CD4-positive, alpha-beta T cell treated with Interferon gamma for 1 hour (primary cell): ENCODE results near the gene APBA1.

Experiments used
- DNase-seq: peaks from one replicate; pipeline ENCODE4 v3.0.0-alpha.2; 2020

APBA1 gene

GRCh38 chr9:69655065-69655464, 17.1 kb downstream of the APBA1 start:
- DNase-seq: no peak

- no peak for DNase-seq
Measured at GRCh38 chr9:69653261-69653660, 18.9 kb downstream of the APBA1 start.

GRCh38 chr9:69649566-69650250, 22.5 kb downstream of the APBA1 start:
- DNase-seq: no peak

- DNase-seq: no peak
Measured at GRCh38 chr9:69647804-69648203, 24.4 kb downstream of the APBA1 start.

- DNase-seq: no peak
Measured at GRCh38 chr9:69646810-69647209, 25.4 kb downstream of the APBA1 start.

GRCh38 chr9:69645488-69645887, 26.7 kb downstream of the APBA1 start:
- no peak for DNase-seq

- DNase-seq: no peak
Measured at GRCh38 chr9:69643098-69643497, 29.1 kb downstream of the APBA1 start.

GRCh38 chr9:69637817-69638200, 34.4 kb downstream of the APBA1 start:
- no peak for DNase-seq

- DNase-seq: no peak
Measured at GRCh38 chr9:69637193-69637816, 34.9 kb downstream of the APBA1 start.

- DNase-seq: no peak
Measured at GRCh38 chr9:69633716-69634115, 38.5 kb downstream of the APBA1 start.

GRCh38 chr9:69632768-69633167, 39.4 kb downstream of the APBA1 start:
- DNase-seq: no peak

- DNase-seq: no peak
Measured at GRCh38 chr9:69627281-69627680, 44.9 kb downstream of the APBA1 start.

- DNase-seq: no peak
Measured at GRCh38 chr9:69623276-69623675, 48.9 kb downstream of the APBA1 start.

GRCh38 chr9:69622676-69623075, 49.5 kb downstream of the APBA1 start:
- DNase-seq: no peak

- DNase-seq: no peak
Measured at GRCh38 chr9:69621730-69622460, 50.3 kb downstream of the APBA1 start.

- no peak for DNase-seq
Measured at GRCh38 chr9:69620731-69621130, 51.4 kb downstream of the APBA1 start.

- DNase-seq: no peak
Measured at GRCh38 chr9:69619233-69619632, 52.9 kb downstream of the APBA1 start.

GRCh38 chr9:69617006-69617405, 55.2 kb downstream of the APBA1 start:
- DNase-seq: no peak

GRCh38 chr9:69615880-69616279, 56.3 kb downstream of the APBA1 start:
- no peak for DNase-seq

GRCh38 chr9:69611221-69611620, 61.0 kb downstream of the APBA1 start:
- DNase-seq: no peak

- DNase-seq: no peak
Measured at GRCh38 chr9:69609156-69609555, 63.0 kb downstream of the APBA1 start.

GRCh38 chr9:69606089-69606488, 66.1 kb downstream of the APBA1 start:
- no peak for DNase-seq

- DNase-seq: no peak
Measured at GRCh38 chr9:69605406-69605805, 66.8 kb downstream of the APBA1 start.

- DNase-seq: no peak
Measured at GRCh38 chr9:69604568-69605219, 67.5 kb downstream of the APBA1 start.
